Measurements from ENCODE around the gene FA2H.
"Not testable (repeated sequence)": the region's sequence is repeated elsewhere in the genome, so short reads cannot be mapped to it uniquely, and the experiment has no call there.

FA2H gene

DNA sequence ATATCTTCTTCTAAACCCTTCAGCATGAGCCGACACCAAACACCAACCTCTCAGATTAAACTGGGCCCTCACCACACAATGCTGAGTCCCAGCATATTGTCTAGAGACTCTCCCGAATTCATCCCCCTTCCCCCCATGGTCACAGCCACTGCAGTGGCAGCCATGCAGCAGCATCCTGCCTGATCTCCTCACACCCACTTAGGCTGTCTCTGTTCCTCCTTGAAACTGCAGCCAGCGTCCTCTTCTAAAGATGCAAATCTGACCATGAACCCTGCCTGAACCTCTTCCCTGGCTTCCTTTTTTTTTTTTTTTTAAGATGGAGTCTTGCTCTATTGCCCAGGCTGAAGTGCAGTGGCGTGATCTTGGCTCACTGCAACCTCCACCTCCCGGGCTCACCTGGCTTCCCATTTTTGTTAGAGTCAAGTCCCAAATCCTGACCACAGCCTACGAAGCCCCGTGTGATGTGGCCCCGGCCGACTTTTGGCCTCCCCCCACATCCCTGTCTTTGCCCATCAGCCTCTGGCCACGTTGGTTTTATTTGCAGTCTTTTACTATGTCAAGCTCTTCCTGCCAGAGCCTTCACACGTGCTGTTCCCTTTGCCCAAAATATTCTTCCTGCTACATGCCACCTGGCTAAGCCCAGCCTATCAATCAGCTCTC lies 2.8 kb downstream of the FA2H start:
- TF ChIP-seq, protein P1, sequence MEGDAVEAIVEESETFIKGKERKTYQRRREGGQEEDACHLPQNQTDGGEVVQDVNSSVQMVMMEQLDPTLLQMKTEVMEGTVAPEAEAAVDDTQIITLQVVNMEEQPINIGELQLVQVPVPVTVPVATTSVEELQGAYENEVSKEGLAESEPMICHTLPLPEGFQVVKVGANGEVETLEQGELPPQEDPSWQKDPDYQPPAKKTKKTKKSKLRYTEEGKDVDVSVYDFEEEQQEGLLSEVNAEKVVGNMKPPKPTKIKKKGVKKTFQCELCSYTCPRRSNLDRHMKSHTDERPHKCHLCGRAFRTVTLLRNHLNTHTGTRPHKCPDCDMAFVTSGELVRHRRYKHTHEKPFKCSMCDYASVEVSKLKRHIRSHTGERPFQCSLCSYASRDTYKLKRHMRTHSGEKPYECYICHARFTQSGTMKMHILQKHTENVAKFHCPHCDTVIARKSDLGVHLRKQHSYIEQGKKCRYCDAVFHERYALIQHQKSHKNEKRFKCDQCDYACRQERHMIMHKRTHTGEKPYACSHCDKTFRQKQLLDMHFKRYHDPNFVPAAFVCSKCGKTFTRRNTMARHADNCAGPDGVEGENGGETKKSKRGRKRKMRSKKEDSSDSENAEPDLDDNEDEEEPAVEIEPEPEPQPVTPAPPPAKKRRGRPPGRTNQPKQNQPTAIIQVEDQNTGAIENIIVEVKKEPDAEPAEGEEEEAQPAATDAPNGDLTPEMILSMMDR (IDR thresholded peaks at IDR 0.05; ENCODE audit: low read depth, low read length), result no peak
- H3K4me3 ChIP-seq (ENCODE audit: low read depth, low read length), result no peak overlapping the region
- no peak for DNase-seq
- no peaks in the 10 kb centered on the region for H3K4me1 ChIP-seq
- H3K36me3 ChIP-seq, result no peaks in the 10 kb centered on the region
- peaks cover 46% of the 10 kb centered on the region for H3K27me3 ChIP-seq
- no peaks in the 10 kb centered on the region for H3K9me3 ChIP-seq

GRCh38 chr16:74770831-74771526 lies 3.6 kb downstream of the FA2H start:
- no peaks in the 10 kb centered on the region for H3K9me3 ChIP-seq

DNA sequence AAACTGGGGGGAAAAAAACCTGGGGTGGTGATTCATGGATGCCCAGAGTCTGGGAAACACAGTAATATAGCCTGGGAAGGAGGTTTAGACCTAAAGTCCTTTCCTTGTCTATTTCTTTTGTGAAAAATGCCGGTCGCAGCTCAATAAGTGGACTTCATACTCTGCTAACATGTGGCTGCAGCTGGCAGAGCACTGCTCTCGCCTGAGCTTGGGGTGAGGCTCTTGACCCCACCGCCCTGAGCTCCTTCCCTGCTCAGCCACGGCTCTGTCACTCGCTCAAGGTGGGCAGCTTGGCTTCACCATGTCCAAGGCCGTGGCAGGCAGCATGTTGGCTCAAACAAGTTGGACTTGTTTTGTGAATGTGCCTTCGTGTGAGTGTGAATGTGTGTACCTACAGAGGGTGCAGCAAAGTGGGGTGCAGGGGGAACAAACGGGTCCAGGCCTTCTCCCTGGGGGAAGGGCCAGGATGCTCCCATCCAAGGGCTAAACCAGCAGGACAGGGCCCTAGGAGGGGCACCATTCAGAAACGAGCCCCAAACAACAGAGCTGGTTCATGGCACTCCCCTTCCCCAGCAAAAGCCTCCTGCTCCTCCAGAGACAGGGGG lies 4.9 kb downstream of the FA2H start:
- no peak for DNase-seq
- no peaks in the 10 kb centered on the region for H3K9me3 ChIP-seq
- H3K4me1 ChIP-seq, result no peaks in the 10 kb centered on the region
- no peaks in the 10 kb centered on the region for H3K36me3 ChIP-seq
- TF ChIP-seq, protein P1 (IDR thresholded peaks at IDR 0.05; ENCODE audit: low read depth, low read length), result no peak
- peaks cover 46% of the 10 kb centered on the region for H3K27me3 ChIP-seq
- H3K4me3 ChIP-seq (ENCODE audit: low read depth, low read length), result no peak overlapping the region

More at GRCh38 chr16:74770831-74771526, 3.6 kb downstream of the FA2H start:
- TF ChIP-seq, protein P1 (IDR thresholded peaks at IDR 0.05; ENCODE audit: low read depth, low read length), result no peak
- Histone ChIP-seq H3K4me1 (no peaks in the 10 kb centered on the region), H3K4me3 (ENCODE audit: low read depth, low read length) (no peak overlapping the region), H3K27me3 (peaks cover 46% of the 10 kb centered on the region), H3K36me3 (no peaks in the 10 kb centered on the region)
- DNase-seq, result no peak

DNA sequence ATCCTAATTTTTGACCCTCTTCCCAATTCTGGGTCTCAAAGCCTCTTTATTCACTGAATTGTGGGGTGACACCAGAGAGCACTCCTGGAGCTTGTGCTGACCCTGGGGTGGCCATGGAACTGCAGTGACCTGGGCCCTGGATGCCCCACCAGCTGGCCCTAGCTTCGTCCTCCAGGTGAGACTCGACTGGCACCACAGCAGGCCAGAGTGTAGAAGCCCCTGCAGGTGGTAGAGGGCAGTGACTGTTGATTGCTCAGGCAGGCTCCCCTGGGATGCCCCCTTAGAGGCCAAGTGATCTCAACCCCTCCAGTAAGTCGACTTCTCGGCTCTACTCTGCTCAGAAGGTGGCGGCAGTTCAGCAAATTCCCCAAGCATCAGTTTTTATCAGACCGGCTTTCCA lies 6.4 kb downstream of the FA2H start:
- TF ChIP-seq, protein P1 (IDR thresholded peaks at IDR 0.05; ENCODE audit: low read depth, low read length), result no peak
- Histone ChIP-seq H3K4me1 (no peaks in the 10 kb centered on the region), H3K9me3 (no peaks in the 10 kb centered on the region), H3K27me3 (peaks cover 34% of the 10 kb centered on the region), H3K4me3 (ENCODE audit: low read depth, low read length) (no peak overlapping the region), H3K36me3 (no peaks in the 10 kb centered on the region)
- DNase-seq, result no peak

DNA sequence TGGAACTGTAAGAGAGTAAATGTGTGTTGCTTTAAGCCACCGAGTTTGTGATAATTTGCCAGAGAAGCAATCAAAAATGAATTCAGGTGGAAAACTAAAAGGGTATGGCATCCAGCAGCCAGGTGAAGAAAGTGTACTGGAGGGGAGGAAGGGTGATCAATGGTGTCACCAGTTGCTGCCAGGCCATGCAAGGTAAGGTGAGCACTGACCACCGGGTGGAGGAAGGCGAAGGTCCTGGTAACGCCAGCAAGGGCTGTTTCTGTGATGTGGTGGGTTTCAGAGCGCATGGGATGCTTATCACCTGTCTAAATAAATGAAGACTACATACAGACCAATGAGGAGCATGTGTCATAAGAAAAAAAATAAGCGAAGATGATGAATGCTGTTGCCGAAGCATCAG lies 6.9 kb downstream of the FA2H start:
- no peaks in the 10 kb centered on the region for H3K9me3 ChIP-seq
- H3K36me3 ChIP-seq, result no peaks in the 10 kb centered on the region
- TF ChIP-seq, protein P1 (IDR thresholded peaks at IDR 0.05; ENCODE audit: low read depth, low read length), result no peak
- H3K27me3 ChIP-seq, result peaks cover 30% of the 10 kb centered on the region
- no peaks in the 10 kb centered on the region for H3K4me1 ChIP-seq
- no peak for DNase-seq
- H3K4me3 ChIP-seq (ENCODE audit: low read depth, low read length), result no peak overlapping the region

DNA sequence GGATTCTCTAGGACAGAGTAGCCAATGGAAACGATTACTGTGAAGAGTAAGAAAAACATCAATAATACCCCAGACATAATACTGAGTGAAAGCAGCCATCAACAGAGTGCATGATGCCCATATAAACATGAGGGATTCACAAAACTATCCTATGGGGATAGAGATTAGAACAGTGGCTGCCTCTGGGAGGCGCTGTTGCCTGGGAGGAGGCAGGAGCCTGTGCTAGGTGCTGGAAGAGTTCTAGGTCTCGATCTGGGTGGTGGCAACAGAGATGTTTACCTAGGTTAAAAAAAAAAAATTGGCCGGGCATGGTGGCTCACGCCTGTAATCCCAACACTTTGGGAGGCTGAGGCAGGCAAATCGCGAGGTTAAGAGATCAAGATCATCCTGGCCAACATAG lies 7.9 kb downstream of the FA2H start:
- H3K27me3 ChIP-seq, result peaks cover 21% of the 10 kb centered on the region
- no peaks in the 10 kb centered on the region for H3K9me3 ChIP-seq
- DNase-seq, result no peak
- H3K4me3 ChIP-seq (ENCODE audit: low read depth, low read length), result no peak overlapping the region
- H3K36me3 ChIP-seq, result no peaks in the 10 kb centered on the region
- TF ChIP-seq, protein P1 (IDR thresholded peaks at IDR 0.05; ENCODE audit: low read depth, low read length), result peak; percentile 10; the same call in 1 of the 2 replicates
- H3K4me1 ChIP-seq, result no peaks in the 10 kb centered on the region

GRCh38 chr16:74764184-74764583 lies 10.4 kb downstream of the FA2H start:
- not testable (repeated sequence) for H3K36me3 ChIP-seq; H3K4me3 ChIP-seq (ENCODE audit: low read depth, low read length); H3K9me3 ChIP-seq; DNase-seq; H3K4me1 ChIP-seq
- H3K27me3 ChIP-seq, result peaks cover 23% of the 10 kb centered on the region

Data from BE2C (cell line).